ENCODE results near the gene OXA1L.

Gene OXA1L

GRCh38 chr14:22769369-22769768, 2.9 kb downstream of the OXA1L start:
- TF ChIP-seq POLR2AphosphoS5 (IDR thresholded peaks at IDR 0.05; ENCODE audit: low read depth) (no peak), REST (IDR thresholded peaks at IDR 0.05; ENCODE audit: insufficient replicate concordance, low read depth) (no peak), SPI1 (IDR thresholded peaks at IDR 0.05; ENCODE audit: borderline replicate concordance, low read depth) (no peak), GABPA (IDR thresholded peaks at IDR 0.05; ENCODE audit: low read depth) (no peak)
- Histone ChIP-seq H3K27ac (replicated peaks) (no peak overlapping the region), H3K27me3 (ENCODE audit: insufficient read depth, poor library complexity, severe bottlenecking) (no peaks in the 10 kb centered on the region), H3K4me3 (replicated peaks; ENCODE audit: insufficient read depth, low read length) (no peak overlapping the region)
- DNase-seq (ENCODE audit: low read depth in 1 of 2, low spot score in 1 of 2), result no peak

- Histone ChIP-seq H3K27ac (replicated peaks) (no peak overlapping the region), H3K4me3 (replicated peaks; ENCODE audit: insufficient read depth, low read length) (no peak overlapping the region), H3K27me3 (ENCODE audit: insufficient read depth, poor library complexity, severe bottlenecking) (no peaks in the 10 kb centered on the region)
- TF ChIP-seq SPI1 (IDR thresholded peaks at IDR 0.05; ENCODE audit: borderline replicate concordance, low read depth) (no peak), POLR2AphosphoS5 (IDR thresholded peaks at IDR 0.05; ENCODE audit: low read depth) (no peak), REST (IDR thresholded peaks at IDR 0.05; ENCODE audit: insufficient replicate concordance, low read depth) (no peak), GABPA (IDR thresholded peaks at IDR 0.05; ENCODE audit: low read depth) (no peak), CTCF (IDR thresholded peaks at IDR 0.05; ENCODE audit: insufficient read depth, low read length) (no peak)
- no peak for DNase-seq (ENCODE audit: low read depth in 1 of 2, low spot score in 1 of 2)
These were observed 4.1 kb downstream of the OXA1L start for GRCh38 chr14:22770481-22771187.

GRCh38 chr14:22772725-22773124, 6.2 kb downstream of the OXA1L start:
- Histone ChIP-seq H3K4me3 (replicated peaks; ENCODE audit: insufficient read depth, low read length) (no peak overlapping the region), H3K27ac (replicated peaks) (no peak overlapping the region), H3K27me3 (ENCODE audit: insufficient read depth, poor library complexity, severe bottlenecking) (no peaks in the 10 kb centered on the region)
- DNase-seq (ENCODE audit: low read depth in 1 of 2, low spot score in 1 of 2), result no peak
- TF ChIP-seq GABPA (IDR thresholded peaks at IDR 0.05; ENCODE audit: low read depth), result no peak
- TF ChIP-seq SPI1 (IDR thresholded peaks at IDR 0.05; ENCODE audit: borderline replicate concordance, low read depth), result no peak
- TF ChIP-seq CTCF (IDR thresholded peaks at IDR 0.05; ENCODE audit: insufficient read depth, low read length), result no peak

GRCh38 chr14:22773162-22774010, 6.9 kb downstream of the OXA1L start:
- TF ChIP-seq REST (IDR thresholded peaks at IDR 0.05; ENCODE audit: insufficient replicate concordance, low read depth) (no peak), CTCF (IDR thresholded peaks at IDR 0.05; ENCODE audit: insufficient read depth, low read length) (no peak), SPI1 (IDR thresholded peaks at IDR 0.05; ENCODE audit: borderline replicate concordance, low read depth) (no peak)
- Histone ChIP-seq H3K27me3 (ENCODE audit: insufficient read depth, poor library complexity, severe bottlenecking) (no peaks in the 10 kb centered on the region), H3K27ac (replicated peaks) (no peak overlapping the region), H3K4me3 (replicated peaks; ENCODE audit: insufficient read depth, low read length) (no peak overlapping the region)
- no peak for DNase-seq (ENCODE audit: low read depth in 1 of 2, low spot score in 1 of 2)
